Activated naive CD4-positive, alpha-beta T cell treated with anti-CD3 and anti-CD28 coated beads, Interleukin-2, amount 50 U/mL, for 16 hours (primary cell): ENCODE data around the gene ABCB6.
A peak's percentile ranks its signal among the peaks of the same experiment; 100 is the strongest.
"Not testable (repeated sequence)": the region's sequence is repeated elsewhere in the genome, so short reads cannot be mapped to it uniquely, and the experiment has no call there.

Experiments used
- DNase-seq: peaks from one replicate; pipeline ENCODE4 v3.0.0-alpha.2; 2020

Gene ABCB6

DNA sequence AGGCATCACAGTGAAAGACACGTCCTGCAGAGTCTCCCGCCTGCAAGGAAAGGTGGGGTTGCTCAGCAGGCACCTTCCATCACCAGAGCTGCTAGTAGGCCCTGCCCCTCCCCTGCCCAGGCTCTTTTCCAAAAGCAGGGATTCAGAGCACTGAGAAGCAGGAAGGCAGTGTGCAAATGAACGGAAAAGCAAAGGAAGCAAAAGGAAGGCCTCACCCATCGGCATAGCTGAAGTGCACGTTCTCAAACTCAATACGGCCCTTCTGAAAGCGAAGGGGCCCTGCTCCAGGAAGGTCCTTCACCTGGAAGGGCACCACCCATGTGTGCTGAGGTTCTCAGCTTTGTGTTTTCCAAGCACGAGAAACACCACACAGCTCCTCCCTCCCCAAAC is 5.7 kb downstream of the ABCB6 start:
- DNase-seq, result no peak

DNA sequence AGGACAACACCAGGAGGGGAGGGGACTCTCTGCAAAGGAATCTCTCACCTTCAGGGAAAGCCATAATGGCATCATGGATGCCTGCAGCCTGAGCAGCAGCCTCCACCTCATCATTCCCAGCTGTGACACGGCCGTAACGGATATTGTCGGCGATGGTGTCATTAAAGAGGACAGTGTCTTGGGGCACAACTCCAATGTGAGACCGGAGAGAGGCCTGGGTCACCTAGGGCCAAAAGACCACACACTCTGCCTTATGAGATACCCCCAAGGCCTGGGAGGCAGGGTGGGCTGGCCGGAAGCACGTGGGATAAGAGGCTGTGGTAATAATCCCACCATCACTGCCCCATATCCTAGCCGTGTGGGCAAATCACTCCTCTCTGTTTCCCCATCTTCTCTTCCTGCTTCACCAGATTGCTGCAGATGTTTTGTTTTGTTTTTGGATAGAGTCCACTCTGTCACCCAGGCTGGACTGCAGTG is 7.8 kb downstream of the ABCB6 start:
- no peak for DNase-seq

DNA sequence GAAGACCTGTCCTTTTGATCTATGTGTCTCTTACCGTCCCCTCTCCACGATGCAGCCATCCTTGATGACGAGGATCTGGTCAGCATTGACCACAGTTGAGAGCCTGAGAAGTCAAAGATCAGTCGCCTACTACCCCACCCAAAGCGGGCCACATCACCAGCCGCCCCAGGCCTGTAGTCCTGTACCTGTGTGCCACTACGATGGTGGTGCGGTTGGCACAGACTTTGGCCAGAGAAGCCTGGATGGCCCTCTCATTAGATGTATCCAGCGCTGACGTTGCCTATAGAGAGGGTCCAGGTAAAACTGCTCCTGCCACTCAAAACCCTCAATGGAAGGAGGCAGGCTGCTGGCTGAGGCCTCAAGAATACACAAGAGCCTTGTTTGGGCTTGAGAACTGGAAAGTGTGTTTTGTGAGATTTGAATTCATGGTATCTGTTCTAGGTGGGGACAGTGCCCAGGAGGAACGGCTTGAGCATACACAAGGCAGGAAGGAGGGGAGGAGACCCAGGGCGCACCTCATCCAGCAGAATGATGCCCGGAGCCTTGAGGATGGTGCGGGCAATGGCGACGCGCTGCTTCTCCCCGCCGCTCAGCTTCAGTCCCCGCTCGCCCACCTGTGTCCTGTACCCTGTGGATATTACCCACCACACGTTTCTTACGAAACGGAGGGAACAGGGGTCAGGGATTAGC is 8.4 kb downstream of the ABCB6 start:
- DNase-seq, result no peak

DNA sequence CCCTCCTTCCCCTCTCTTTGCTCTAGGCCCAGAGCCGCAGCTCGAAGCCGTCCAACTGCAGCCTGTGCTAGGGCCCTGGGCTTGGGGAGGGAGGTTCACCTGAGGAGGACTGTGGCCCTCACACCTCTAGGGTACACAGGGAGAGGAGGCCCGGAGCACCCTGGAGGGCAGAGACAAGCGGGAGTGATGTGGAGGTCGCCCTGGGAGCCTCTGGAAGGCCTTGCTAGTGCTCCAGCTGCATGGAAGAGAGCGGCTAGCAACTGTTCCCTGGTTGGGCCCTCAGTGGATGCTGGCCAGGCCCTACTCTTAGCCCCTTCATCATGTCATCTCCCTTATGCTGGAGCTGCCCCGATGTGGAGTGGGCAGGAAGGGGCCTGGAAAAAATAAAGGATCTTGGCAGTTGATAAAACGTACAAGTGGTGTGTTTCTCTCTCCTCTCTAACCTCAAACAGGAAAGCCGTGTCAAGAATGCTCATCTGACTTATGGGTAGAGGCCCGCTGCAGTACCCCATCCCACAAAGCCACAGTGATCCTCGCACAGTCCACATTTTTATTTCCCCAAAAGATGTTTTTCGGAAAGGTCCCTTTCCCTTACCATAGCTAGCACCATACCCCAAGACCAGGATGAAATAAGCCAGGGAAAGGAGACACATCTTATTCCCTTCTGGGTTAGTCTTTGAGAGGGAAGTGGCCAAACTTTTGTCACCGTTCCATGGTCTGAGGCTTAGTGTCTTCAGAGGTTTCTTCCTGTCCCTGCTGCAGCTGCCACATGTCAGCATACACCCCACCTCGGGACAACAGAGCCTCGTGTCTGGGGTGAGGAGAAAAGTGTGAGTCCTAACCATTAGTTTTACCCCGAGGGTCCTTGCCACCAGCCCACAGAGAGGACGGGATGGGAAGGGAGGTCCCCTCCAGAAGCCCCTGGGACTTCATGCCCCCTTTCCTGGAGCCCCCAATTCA is 9.2 kb downstream of the ABCB6 start:
- no peak for DNase-seq

DNA sequence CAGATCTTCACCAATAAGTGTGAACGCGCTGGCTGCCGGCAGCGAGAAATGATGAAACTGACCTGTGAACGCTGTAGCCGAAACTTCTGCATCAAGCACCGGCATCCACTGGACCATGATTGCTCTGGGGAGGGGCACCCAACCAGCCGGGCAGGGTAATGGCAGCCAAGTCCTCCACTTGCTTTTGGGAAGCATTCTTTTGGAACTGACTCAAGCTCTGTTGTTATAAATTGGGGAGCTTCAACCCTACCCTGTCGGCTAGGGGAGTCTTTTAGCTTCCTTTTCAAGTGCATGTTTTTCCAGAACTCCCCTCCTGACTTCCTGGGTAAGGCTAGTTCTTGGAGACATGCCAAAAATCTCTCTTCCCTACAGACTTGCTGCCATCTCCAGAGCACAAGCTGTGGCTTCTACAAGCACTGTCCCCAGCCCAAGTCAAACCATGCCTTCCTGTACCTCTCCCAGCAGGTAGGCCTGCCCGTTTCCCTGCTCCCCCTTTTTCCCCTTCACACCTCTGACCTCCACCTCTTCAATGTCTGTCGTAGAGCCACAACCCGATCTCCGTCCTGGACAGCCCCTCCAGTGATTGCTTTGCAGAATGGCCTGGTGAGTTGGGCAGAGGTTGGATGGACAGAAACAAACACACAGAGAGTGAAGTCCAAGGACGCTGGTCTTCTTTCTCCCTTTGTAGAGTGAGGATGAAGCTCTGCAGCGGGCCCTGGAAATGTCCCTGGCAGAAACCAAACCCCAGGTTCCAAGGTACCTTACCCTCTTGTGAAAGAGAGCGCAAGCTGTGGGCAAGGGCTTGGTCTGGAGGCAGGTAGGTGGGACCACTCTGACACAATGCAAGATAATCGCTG is 10.6 kb downstream of the ABCB6 start:
- DNase-seq, result no peak

DNA sequence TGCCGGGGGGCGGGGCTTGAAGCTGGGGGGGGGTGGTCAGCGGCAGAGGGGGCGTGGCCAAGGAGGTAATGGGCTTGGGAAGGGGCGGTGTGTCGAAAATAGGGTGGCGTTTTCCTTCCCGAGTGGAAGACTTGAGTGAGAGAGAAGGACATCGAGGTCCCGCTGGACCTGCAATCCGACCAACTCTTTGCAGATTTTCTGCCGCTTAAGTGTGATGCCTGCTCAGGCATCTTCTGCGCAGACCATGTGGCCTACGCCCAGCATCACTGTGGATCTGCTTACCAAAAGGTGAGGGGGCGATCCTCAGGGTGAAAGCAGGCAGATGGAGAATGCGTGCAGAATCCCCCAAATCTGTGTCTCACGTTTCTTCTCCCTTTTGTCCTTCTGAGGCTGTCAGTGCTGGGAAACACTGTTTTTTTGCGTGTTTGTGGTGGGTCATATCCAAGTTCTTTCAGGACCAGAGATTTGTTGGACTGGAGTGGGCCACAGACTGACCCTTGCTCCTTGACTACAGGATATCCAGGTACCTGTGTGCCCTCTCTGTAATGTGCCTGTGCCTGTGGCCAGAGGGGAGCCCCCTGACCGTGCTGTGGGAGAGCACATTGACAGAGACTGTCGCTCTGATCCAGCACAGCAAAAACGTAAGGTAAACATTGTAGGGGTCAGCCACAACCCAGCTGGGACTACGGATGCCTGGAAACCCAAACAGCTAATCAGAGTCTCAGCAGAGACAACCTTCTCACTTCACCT is 11.4 kb downstream of the ABCB6 start:
- DNase-seq, result no peak

DNA sequence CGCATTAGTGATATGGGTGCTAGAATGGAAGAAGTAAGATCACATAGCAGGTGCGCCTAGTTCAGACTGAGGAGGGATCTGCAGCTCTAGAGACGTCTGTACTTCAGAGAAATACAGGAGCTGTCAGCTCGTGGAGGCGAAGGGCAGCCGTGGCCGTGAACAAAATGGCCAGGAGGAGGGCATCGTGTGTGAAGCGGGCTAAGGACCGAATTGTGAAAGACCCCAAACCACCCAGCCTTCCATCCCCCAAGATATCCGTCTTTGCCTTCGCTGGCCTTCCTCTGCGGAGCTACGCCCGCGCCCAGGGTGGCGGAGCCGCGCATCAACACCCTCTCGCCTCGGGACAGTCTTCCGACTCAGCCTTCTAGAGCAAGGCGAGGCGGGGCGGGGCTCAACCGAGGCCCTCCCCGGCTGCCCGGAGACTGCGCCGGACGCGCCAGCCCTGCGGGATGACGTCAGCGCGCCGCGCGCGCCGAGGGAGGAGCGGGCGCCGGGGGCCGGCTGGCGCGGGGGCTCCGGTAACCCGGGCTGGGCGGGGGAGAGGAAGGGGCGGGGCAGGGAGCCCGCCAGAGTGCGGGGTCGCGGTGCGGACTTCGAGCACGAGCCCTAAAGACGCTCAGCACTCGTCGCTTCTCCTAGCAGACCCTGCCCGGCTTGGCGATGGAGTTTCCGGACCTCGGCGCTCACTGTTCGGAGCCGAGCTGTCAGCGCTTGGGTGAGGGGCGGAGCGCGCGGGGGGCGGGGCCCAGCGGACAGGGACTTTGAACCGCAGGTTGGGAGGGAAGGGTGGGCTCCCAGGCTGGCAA is 12.2 kb downstream of the ABCB6 start, which contains the start of gene ZFAND2B:
Gene ZFAND2B, plus strand, starts transcription at position 455 of the 806 bp plus-strand sequence. Its CDS starts 206 bp downstream, at position 661.
- peak; percentile 96 for DNase-seq

DNA sequence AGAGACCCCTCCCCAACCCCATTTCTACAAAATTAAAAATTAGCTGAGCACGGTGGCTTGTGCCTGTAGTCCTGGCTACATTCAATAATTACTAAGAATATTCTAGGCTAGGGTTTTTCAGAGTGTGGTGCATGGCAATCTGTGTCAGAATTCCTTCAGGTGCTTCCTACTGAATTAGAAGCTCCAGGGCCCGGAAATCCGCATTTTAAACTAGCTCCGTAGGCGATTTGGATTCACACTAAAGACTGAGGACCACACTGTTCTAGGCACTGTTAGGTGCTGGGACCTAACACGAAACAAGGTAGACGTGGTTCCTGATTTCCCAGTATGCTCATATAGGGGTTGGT is 12.8 kb downstream of the ABCB6 start:
- no peak for DNase-seq

DNA sequence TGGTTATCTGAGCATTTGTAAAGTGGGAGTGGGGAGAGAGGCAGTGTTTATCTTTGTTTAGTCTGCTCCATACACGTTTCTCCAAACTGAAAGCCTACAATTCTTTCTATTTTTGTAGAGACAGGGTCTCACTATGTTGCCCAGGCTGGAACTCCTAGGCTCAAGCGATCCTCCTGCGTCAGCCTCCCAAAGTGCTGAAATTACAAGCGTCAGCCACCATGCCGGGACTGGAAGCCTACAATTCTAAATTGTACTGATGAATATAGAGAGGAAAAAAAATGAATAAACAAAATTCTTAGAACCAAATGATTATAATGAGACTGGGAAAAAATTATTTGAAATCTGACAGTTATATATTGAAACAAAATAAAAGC is 13.6 kb downstream of the ABCB6 start:
- DNase-seq, result no peak

DNA sequence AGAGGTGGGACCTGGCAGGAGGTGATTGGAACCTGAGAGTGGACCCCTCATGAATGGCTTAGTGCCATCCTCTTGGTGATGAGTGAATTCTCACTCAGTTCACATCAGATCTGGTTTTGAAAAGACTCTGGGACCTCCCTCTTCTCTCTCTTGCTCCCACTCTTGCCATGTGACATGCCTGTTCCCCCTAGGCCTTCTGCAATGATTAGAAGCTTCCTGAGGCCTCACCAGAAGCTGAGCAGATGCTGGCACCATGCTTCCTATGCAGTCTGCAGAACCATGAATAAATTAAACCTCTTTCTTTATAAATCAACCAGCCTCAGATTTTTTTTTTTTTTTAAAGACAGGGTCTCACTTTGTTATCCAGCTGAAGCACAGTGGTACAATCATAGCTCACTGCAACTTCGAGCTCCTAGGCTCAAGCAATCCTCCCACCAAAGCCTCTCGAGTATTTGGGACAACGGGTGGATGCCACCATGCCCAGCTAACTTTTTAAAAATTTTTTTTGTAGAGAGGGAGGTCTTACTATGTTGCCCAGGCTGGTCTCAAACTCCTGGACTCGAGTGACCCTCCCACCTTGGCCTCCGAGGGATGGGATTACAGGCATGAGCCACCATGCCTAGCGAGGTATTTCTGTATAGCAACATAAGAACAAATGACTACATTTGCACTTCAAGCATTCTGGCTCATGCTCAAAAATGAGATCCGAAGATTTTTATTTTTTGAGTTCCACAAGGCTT is 14.2 kb downstream of the ABCB6 start:
- DNase-seq, result no peak

DNA sequence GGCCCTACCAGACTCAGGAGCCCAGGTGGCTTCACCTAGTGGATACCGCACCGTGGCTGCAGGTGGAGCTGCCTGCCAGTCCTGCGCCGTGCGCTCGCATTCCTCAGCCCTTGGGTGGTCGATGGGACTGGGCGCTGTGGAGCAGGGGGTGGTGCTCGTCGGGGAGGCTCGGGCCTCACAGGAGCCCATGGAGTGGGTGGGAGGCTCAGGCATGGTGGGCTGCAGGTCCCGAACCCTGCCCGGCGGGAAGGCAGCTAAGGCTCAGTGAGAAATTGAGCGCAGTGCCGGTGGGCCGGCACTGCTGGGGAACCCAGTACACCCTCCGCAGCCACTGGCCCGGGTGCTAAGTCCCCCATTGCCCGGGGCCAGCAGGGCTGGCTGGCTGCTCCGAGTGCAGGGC is 17.4 kb downstream of the ABCB6 start:
- DNase-seq, result not testable (repeated sequence)

DNA sequence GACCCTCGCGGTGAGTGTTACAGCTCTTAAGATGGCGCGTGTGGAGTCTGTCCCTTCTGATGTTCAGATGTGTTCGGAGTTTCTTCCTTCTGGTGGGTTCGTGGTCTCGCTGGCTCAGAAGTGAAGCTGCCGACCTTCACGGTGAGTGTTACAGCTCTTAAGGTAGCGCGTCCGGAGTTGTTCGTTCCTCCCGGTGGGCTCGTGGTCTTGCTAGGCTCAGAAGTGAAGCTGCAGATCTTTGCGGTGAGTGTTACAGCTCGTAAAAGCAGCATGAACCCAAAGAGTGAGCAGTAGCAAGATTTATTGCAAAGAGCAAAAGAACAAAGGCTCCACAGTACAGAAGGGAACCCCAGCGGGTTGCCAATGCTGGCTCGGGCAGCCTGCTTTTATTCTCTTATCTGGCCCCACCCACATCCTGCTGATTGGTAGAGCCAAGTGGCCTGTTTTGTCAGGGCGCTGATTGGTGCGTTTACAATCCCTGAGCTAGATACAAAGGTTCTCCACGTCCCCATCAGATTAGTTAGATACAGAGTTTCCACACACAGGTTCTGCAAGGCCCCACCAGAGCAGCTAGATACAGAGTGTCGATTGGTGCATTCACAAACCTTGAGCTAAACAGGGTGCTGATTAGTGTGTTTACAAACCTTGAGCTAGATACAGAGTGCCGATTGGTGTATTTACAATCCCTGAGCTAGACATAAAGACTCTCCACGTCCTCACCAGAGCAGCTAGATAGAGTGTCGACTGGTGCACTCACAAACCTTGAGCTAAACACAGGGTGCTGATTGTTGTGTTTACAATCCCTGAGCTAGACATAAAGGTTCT is 18.0 kb downstream of the ABCB6 start:
- not testable (repeated sequence) for DNase-seq

DNA sequence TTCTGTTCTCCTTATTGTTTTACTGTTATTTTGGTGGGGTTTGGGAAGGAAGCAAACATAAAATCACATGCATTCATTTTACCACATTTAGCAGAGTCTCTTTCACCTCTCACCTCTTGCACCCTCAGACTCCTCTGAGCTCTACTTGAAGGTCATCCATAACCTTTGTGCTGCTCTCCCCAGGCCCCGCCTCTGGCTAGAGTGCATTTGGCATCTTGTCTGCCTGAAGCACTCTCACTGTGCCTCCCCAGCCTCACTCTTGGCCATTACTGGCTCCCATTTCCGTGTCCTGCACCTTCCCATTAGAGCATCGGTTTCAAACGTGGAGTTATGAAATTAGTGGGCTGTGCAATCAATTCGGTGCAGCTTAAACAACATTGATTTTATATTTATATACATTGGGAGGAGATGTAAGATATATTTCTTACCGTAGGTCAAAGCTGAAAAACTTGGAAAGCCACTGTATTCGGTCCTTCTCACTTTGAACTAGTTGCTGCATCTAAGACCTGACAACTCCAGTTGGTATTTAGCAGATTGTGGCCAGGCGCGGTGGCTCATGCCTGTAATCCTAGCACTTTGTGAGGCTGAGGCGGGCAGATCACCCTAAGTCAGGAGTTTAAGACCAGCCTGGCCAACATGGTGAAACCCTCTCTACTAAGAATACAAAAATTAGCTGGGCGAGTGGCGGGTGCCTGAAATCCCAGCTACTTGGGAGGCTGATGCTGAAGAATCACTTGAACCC is 19.1 kb downstream of the ABCB6 start:
- no peak for DNase-seq

DNA sequence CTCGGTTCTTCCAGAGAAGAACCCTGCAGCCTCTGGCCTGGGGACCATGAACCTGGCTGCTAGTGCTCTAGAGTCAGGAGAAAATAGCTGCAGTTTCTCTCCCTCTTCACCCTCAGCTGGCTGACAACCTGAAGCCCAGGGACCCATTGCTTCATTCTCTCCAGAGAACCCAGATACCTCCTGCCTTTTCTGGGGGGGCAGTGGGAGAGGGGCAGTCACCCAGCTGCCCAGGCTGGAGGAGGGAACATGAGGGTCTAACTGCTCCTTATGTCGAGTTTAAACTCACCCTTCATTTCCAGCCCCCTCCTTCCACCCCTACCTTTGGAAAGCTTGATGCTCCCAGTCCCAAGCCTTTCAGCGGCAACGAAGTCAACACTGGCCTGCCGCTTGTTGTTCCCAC is 19.8 kb downstream of the ABCB6 start:
- DNase-seq, result no peak

DNA sequence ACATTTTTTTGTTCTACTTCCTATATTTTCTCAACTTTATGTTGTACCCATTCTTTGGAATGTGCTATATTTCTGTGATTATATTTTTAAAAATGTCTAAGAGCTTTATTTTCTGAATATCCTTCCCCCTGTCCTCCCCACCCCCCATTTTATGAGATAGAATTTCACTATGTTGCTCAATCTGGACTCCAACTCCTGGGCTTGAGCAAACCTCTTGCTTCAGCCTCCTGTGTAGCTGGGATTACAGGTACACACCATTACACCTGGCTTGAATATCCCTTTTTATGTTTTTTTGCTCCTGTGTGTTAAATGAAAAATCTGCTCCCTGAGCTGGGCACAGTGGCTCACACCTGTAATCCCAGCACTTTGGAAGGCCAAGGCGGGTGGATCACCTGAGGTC is 21.4 kb downstream of the ABCB6 start:
- no peak for DNase-seq

DNA sequence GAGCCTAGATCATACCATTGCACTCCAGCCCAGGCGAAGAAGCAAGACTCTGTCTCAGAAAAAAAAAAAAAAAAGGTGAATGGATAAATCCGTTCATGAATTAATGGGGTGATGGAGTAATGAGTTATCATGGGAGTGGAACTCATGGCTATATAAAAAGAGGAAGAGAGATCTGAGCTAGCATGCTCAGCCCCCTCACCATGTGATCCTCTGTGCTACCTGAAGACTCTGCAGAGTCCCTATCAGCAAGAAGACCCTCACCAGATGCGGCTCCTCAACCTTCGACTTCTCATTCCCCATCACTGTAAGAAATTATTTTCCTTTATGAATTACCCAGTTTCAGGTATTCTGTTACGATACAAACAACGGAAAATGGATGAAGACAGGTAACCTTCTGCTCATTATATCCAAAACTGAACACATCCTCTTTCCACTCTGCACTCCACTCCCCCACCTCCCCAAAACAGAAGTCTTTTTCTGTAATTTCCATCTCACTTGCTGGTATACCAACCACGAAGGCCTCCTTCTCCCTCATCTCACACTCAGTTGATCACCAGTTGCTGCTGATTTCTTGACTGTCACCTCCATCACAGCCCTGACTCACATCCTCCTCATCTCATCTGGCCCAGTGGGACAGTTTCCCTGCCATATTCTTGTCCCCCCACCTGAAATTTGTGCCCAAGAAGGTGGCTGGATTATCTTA is 31.9 kb downstream of the ABCB6 start:
- no peak for DNase-seq

DNA sequence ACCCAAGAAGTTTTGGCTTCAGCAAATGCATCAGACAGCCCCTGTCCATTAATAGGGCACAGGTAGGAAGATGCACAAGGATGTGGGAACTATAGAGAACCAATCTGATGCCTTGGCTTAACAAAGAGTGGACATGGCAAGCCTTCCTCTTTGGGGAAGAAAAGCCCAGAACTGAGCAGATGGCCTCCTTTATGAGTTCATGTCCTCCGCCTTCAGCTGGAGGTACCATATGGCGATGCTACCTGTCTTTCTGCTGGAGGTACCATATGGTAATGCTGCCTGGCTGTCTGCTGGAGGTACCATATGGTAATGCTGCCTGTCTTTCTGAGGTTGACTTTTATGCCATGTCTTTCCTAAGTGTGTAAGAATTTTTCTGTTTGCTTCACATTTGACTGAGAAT is 34.6 kb downstream of the ABCB6 start:
- DNase-seq, result no peak

DNA sequence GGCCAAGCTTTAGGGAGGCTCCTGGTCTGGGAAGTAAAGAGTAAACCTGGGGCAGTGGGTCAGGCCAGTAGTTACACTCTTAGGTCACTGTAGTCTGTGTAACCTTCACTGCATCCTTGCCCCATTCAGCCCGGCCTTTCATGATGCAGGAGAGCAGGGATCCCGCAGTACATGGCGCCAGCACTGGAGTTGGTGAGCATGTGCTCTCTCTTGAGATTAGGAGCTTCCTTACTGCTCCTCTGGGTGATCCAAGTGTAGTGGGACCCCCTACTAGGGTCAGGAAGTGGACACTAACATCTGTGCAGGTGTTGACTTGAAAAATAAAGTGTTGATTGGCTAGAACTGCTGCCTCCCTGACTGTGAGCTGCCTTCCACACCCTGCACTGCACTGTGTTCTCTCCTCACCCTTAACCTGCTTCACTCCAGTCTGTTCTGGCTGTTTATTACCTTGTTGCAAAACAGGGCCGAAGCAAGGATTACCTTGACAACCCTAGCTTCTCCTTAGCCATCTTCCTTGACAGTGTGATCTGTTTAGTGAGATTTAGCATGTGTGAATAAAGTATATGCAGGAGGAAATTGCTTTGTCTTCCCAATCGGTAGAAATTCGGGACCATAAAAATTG is 35.5 kb downstream of the ABCB6 start:
- no peak for DNase-seq
